Transverse colon (tissue), 3 donors: ENCODE measurements around the gene SPATA16.

Source experiments
- EP300 ChIP-seq: sonication (generic); formaldehyde crosslinking; IDR thresholded peaks from one replicate; pipeline ENCODE4 v1.6.1; 2017; ENCODE audit warnings: antibody characterized with exemption, low read depth
- POLR2A ChIP-seq: fragments of 450-650 bp; IDR thresholded peaks from one replicate; pipeline ENCODE4 v1.6.1; 2016; ENCODE audit warnings: antibody characterized with exemption, mild to moderate bottlenecking, moderate library complexity
- POLR2AphosphoS5 ChIP-seq, 3 donors: sonication (generic); formaldehyde crosslinking; IDR thresholded peaks; one replicate each; pipeline ENCODE4 v1.6.1; 2016; ENCODE audit warnings: antibody characterized with exemption in 3 of 3

- TF ChIP-seq POLR2AphosphoS5 (IDR thresholded peaks at IDR 0.05) (no peak), EP300 (no peak), POLR2A (no peak)
Measured at GRCh38 chr3:172924546-172924945, 216.5 kb downstream of the SPATA16 start.
